IMR-90 (cell line): ENCODE measurements around the gene SYNE1. TPM values are rescaled to one million over a fixed set of nuclear protein-coding genes. Genes with fewer than 3 reads are reported as not detected.

ENCODE experiments used
- ATAC-seq: fragments of 200-7000 bp; cut with Tn5 transposase; 2 replicates; pipeline ENCODE4 v1.9.1; 2020; ENCODE audit warnings: low read depth, mild to moderate bottlenecking, moderate library complexity
- BruUV-seq: library from RNA; stranded (reverse); fragments of 400-500 nt; replicated peaks from 2 replicates; lab custom pipeline; 2021; lab: Mats Ljungman, UMichigan
- CTCF ChIA-PET: fragments of 300-600 bp; formaldehyde crosslinking; extraction: SDS; loops from one replicate; lab custom pipeline; 2021; ENCODE audit warnings: antibody characterized with exemption; lab: Yijun Ruan, JAX
- POLR2A ChIA-PET: fragments of 300-600 bp; sonication (Branson Sonifier 250); formaldehyde crosslinking; loops from one replicate; lab custom pipeline; 2022; ENCODE audit warnings: antibody characterized with exemption; ENCODE audit not compliant: unreplicated experiment; lab: Charles Lee
- DNase-seq: peaks from one replicate; pipeline ENCODE4 v3.0.0; 2013
- H2AFZ ChIP-seq: replicated peaks from 2 replicates; pipeline ENCODE3; 2013; ENCODE audit warnings: low read length, mild to moderate bottlenecking; ENCODE audit not compliant: poor library complexity
- H2AK5ac ChIP-seq: 2 replicates; pipeline ENCODE4 v1.6.1; 2013; ENCODE audit warnings: low read depth, low read length, inconsistent platforms
- H2AK9ac ChIP-seq: replicated peaks from 2 replicates; pipeline ENCODE3; 2013; ENCODE audit warnings: mild to moderate bottlenecking, low read depth, low read length, moderate library complexity; ENCODE audit not compliant: poor library complexity
- H2BK120ac ChIP-seq: 2 replicates; pipeline ENCODE4 v1.6.1; 2013; ENCODE audit warnings: low read depth, low read length, inconsistent platforms
- H2BK15ac ChIP-seq: 3 replicates; pipeline ENCODE4 v1.6.1; 2013; ENCODE audit warnings: low read depth, low read length, inconsistent platforms
- H2BK20ac ChIP-seq: 2 replicates; pipeline ENCODE4 v1.6.1; 2013; ENCODE audit warnings: low read depth, mild to moderate bottlenecking, inconsistent platforms, low read length, moderate library complexity
- H2BK5ac ChIP-seq: 2 replicates; pipeline ENCODE4 v1.6.1; 2013; ENCODE audit warnings: mild to moderate bottlenecking, low read depth, low read length, inconsistent platforms; ENCODE audit not compliant: poor library complexity, severe bottlenecking
- H3K14ac ChIP-seq: replicated peaks from 2 replicates; pipeline ENCODE4 v1.6.1; 2013; ENCODE audit warnings: low read depth, low read length, inconsistent platforms
- H3K18ac ChIP-seq: 2 replicates; pipeline ENCODE4 v1.6.1; 2013; ENCODE audit warnings: low read depth, low read length, control low read depth
- H3K23ac ChIP-seq: 2 replicates; pipeline ENCODE4 v1.6.1; 2013; ENCODE audit warnings: low read depth, low read length, inconsistent platforms
- H3K27ac ChIP-seq: 2 replicates; pipeline ENCODE4 v1.5.1; 2013; ENCODE audit warnings: mild to moderate bottlenecking, control low read depth, low read length; ENCODE audit not compliant: insufficient read depth
- H3K27me3 ChIP-seq: 2 replicates; pipeline ENCODE4 v1.6.1; 2013; ENCODE audit warnings: low read length; ENCODE audit not compliant: control insufficient read depth, insufficient read depth
- H3K36me3 ChIP-seq: 2 replicates; pipeline ENCODE4 v1.6.1; 2013; ENCODE audit warnings: low read length, mixed read lengths; ENCODE audit not compliant: control insufficient read depth, insufficient read depth
- H3K4ac ChIP-seq: 2 replicates; pipeline ENCODE4 v1.6.1; 2013; ENCODE audit warnings: low read depth, low read length, inconsistent platforms
- H3K4me1 ChIP-seq: 2 replicates; pipeline ENCODE4 v1.6.1; 2013; ENCODE audit warnings: low read length, mixed read lengths; ENCODE audit not compliant: control insufficient read depth, insufficient read depth
- H3K4me2 ChIP-seq: 2 replicates; pipeline ENCODE4 v1.6.1; 2013; ENCODE audit warnings: low read depth, mild to moderate bottlenecking, control low read depth, low read length, moderate library complexity
- H3K4me3 ChIP-seq: 2 replicates; pipeline ENCODE4 v1.5.1; 2013; ENCODE audit warnings: low read depth, mild to moderate bottlenecking, control low read depth, low read length, moderate library complexity; ENCODE audit not compliant: insufficient read depth
- H3K56ac ChIP-seq: 2 replicates; pipeline ENCODE4 v1.6.1; 2013; ENCODE audit warnings: low read length, inconsistent platforms; ENCODE audit not compliant: insufficient read depth; ENCODE audit errors: extremely low read depth
- H3K79me1 ChIP-seq, 2 experiments: 2 replicates each; pipeline ENCODE4 v1.6.1; 2013; ENCODE audit warnings: low read length in 2 of 2, inconsistent platforms in 1 of 2, low read depth in 1 of 2
- H3K9ac ChIP-seq: 2 replicates; pipeline ENCODE4 v1.6.1; 2013; ENCODE audit warnings: low read depth, low read length, control low read depth
- H3K9me1 ChIP-seq: 2 replicates; pipeline ENCODE4 v1.6.1; 2013; ENCODE audit warnings: low read length, inconsistent platforms; ENCODE audit not compliant: insufficient read depth
- H3K9me3 ChIP-seq: 2 replicates; pipeline ENCODE4 v1.6.1; 2013; ENCODE audit warnings: low read length; ENCODE audit not compliant: control insufficient read depth, insufficient read depth
- H4K20me1 ChIP-seq: 2 replicates; pipeline ENCODE4 v1.6.1; 2013; ENCODE audit warnings: low read length, inconsistent platforms; ENCODE audit not compliant: insufficient read depth
- H4K5ac ChIP-seq: 2 replicates; pipeline ENCODE4 v1.6.1; 2013; ENCODE audit warnings: mild to moderate bottlenecking, low read depth, low read length, control low read depth
- H4K8ac ChIP-seq, 2 experiments: 2 replicates each; pipeline ENCODE4 v1.6.1; 2013; ENCODE audit warnings: low read depth in 2 of 2, low read length in 2 of 2, control low read depth in 1 of 2, inconsistent platforms in 1 of 2
- H4K91ac ChIP-seq: 2 replicates; pipeline ENCODE4 v1.6.1; 2013; ENCODE audit warnings: low read depth, low read length, inconsistent platforms; ENCODE audit not compliant: insufficient read depth
- BHLHE40 ChIP-seq: fragments of 150-350 bp; IDR thresholded peaks from 2 replicates; pipeline ENCODE4 v1.6.1; 2016; ENCODE audit warnings: mild to moderate bottlenecking, low read depth, low read length
- CEBPB ChIP-seq: IDR thresholded peaks from 2 replicates; pipeline ENCODE4 v1.6.1; 2012; ENCODE audit warnings: low read depth, low read length, improper control_type of control experiment
- MAFK ChIP-seq: IDR thresholded peaks from 2 replicates; pipeline ENCODE4 v1.6.1; 2012; ENCODE audit warnings: low read depth, low read length, improper control_type of control experiment
- MAZ ChIP-seq: IDR thresholded peaks from 2 replicates; pipeline ENCODE4 v1.6.1; 2012; ENCODE audit warnings: low read depth, mild to moderate bottlenecking, low read length, improper control_type of control experiment, moderate library complexity, borderline replicate concordance
- MXI1 ChIP-seq: IDR thresholded peaks from 2 replicates; pipeline ENCODE4 v1.6.1; 2012; ENCODE audit warnings: low read depth, mild to moderate bottlenecking, low read length, moderate library complexity, borderline replicate concordance
- POLR2A ChIP-seq: IDR thresholded peaks from 2 replicates; pipeline ENCODE4 v1.6.1; 2012; ENCODE audit warnings: mild to moderate bottlenecking, low read depth, low read length
- RFX5 ChIP-seq: IDR thresholded peaks from 2 replicates; pipeline ENCODE4 v1.8.0; 2012; ENCODE audit warnings: low read depth, mild to moderate bottlenecking, low read length, moderate library complexity
- WGBS, 2 experiments: methylation state at CpG; one replicate each; pipeline versions ENCODE4 v1.1.5 to v1.1.7; 2013; ENCODE audit warnings: missing lambda C conversion rate in 2 of 2; ENCODE audit not compliant: insufficient read length in 1 of 2; ENCODE audit errors: extremely low coverage in 2 of 2; 5-methylcytosine and 5-hydroxymethylcytosine counted together
- dilution Hi-C: fragments of 300-500 bp; cut with HindIII; formaldehyde crosslinking; loops from one replicate; pipeline ENCODE4 v1.14.3; 2018; ENCODE audit warnings: low sequenced_read_pairs; ENCODE audit not compliant: unreplicated experiment
- in situ Hi-C: fragments of 300-500 bp; cut with MboI; formaldehyde crosslinking; loops from 3 replicates; pipeline ENCODE4 v1.14.3; 2019; ENCODE audit warnings: low sequenced_read_pairs, inconsistent platforms, mixed read lengths
- intact Hi-C: fragments of 100-400 bp; cut with micrococcal nuclease; formaldehyde crosslinking; loops from 2 replicates; pipeline ENCODE4 v1.10.0; 2022
- polyA plus RNA-seq, 3 experiments: library from polyadenylated mRNA; depleted of rRNA; stranded (reverse); fragments of >200 nt; gene quantifications; 2 replicates each; pipeline ENCODE4 v1.2.3, GENCODE V29; 2012; ENCODE audit warnings: low replicate concordance in 1 of 3
- total RNA-seq: library from RNA; depleted of rRNA; stranded (reverse); fragments of >200 nt; gene quantifications from 2 replicates; pipeline ENCODE4 v1.2.3, GENCODE V29; 2012
- TF ChIP-seq, protein P1 (sequence below): fragments of 150-350 bp; IDR thresholded peaks from 2 replicates; pipeline ENCODE4 v1.6.1; 2016; ENCODE audit warnings: low read depth, mild to moderate bottlenecking, low read length, moderate library complexity, borderline replicate concordance

Gene SYNE1
- total and polyA plus RNA-seq, 2 of the 4 experiments (the other 2 are of a cell fraction), result 34.1 to 159 TPM

DNA sequence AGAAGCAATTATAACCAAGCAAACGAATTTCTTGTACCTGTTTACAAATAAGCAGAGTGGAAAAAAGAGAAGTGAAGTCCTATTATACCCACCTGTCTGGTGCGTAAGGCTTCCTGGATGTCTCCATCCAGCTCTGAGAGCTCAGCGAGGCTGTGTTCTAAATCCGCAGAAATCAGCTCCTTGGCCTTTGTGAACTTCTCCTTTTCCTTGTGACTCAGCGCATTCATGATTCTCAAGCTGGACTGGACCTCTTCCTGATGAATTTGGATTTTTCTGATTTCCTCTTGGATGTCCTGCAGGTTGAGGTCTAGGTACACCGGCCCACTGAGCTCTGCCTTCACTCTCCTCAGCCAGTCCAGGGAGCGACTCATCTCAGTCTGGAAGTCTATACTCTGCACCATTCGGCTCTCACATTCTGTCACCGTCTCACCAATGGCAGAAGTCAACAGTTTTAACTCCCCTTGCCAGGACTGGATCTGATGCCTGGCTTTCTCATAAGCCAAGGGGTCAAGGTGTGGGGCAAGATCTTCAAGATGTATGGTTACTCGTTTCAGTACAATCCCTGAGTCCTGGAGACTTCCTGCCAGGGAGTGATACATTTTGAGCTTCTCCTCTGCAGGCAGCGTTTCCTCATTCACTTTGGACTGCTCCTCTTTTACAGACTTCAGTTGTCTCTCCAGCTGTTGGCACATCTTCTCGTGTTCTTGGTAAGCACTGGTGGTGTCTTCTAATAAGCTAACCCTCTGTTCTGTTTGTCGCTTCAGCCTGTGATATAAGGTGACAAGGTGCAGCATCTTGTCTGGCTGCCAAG is 307.3 kb downstream of the SYNE1 start:
- TF ChIP-seq, protein P1, sequence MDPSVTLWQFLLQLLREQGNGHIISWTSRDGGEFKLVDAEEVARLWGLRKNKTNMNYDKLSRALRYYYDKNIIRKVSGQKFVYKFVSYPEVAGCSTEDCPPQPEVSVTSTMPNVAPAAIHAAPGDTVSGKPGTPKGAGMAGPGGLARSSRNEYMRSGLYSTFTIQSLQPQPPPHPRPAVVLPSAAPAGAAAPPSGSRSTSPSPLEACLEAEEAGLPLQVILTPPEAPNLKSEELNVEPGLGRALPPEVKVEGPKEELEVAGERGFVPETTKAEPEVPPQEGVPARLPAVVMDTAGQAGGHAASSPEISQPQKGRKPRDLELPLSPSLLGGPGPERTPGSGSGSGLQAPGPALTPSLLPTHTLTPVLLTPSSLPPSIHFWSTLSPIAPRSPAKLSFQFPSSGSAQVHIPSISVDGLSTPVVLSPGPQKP, result no peak
- TF ChIP-seq MAFK (no peak), MAZ (no peak), RFX5 (no peak), BHLHE40 (no peak), POLR2A (no peak), MXI1 (no peak), CEBPB (no peak)
- Histone ChIP-seq H3K4me3 (no peak overlapping the region), H4K91ac (no peak overlapping the region), H3K9me3 (no peaks in the 10 kb centered on the region), H4K8ac (no peak overlapping the region), H2BK15ac (no peak overlapping the region), H2BK5ac (no peak overlapping the region), H3K9me1 (peaks cover 4% of the 10 kb centered on the region; the same call in 1 of the 2 replicates), H3K23ac (no peak overlapping the region), H3K18ac (no peak overlapping the region), H3K27me3 (no peaks in the 10 kb centered on the region), H3K4me2 (no peak overlapping the region), H3K56ac (no peak overlapping the region), H2BK20ac (no peak overlapping the region), H3K27ac (no peak overlapping the region), H3K9ac (no peak overlapping the region), H2AFZ (no peak overlapping the region), H4K20me1 (no peaks in the 10 kb centered on the region), H3K79me1 (peaks cover 7 to 13% of the 10 kb centered on the region in 2 experiments; a peak in 3 of 4 replicates), H3K36me3 (peaks cover 45% of the 10 kb centered on the region), H2BK120ac (no peak overlapping the region), H3K14ac (no peak overlapping the region), H2AK5ac (no peak overlapping the region), H3K4ac (no peak overlapping the region), H4K5ac (no peak overlapping the region), H3K4me1 (no peaks in the 10 kb centered on the region), H2AK9ac (no peak overlapping the region)
- ATAC-seq (no peak), DNase-seq (no peak)
- ChIA-PET POLR2A (no interaction called here), CTCF (no interaction called here)
- in situ Hi-C loops (no loop called here), intact Hi-C loops (no loop called here), dilution Hi-C loops (no loop called here)
- 80% methylated on average over 4 of the region's 13 CpGs; no CpG with 5 or more reads in 1 of the 2 experiments for WGBS, 2 experiments
- no TSS peak for BruUV-seq
